DND-41 (cell line): ENCODE measurements around the gene NFE2L1.
A peak's percentile ranks its signal among the peaks of the same experiment; 100 is the strongest.

Experiments
- ATAC-seq: fragments of 200-7000 bp; cut with Tn5 transposase; 3 replicates; pipeline ENCODE4 v1.9.1; 2021; ENCODE audit warnings: low read depth; ENCODE audit not compliant: insufficient read depth
- DNase-seq: peaks from one replicate; pipeline ENCODE4 v3.0.0-alpha.2; 2020
- H2AFZ ChIP-seq: 2 replicates; pipeline ENCODE4 v1.6.0; 2012; ENCODE audit warnings: low read depth, low read length
- H3K27ac ChIP-seq: 2 replicates; pipeline ENCODE4 v1.5.1; 2012; ENCODE audit warnings: low read length, inconsistent platforms
- H3K27me3 ChIP-seq: fragments of 200-600 bp; sonication (generic); 2 replicates; pipeline ENCODE4 v1.6.0; 2012; ENCODE audit warnings: low read length, mild to moderate bottlenecking, inconsistent platforms; ENCODE audit not compliant: insufficient read depth, poor library complexity
- H3K36me3 ChIP-seq: 2 replicates; pipeline ENCODE4 v1.5.1; 2012; ENCODE audit warnings: low read length, inconsistent platforms; ENCODE audit not compliant: insufficient read depth
- H3K4me1 ChIP-seq: 2 replicates; pipeline ENCODE4 v1.5.1; 2012; ENCODE audit warnings: mild to moderate bottlenecking, low read length; ENCODE audit not compliant: insufficient read depth
- H3K4me2 ChIP-seq: 2 replicates; pipeline ENCODE4 v1.6.0; 2012; ENCODE audit warnings: mild to moderate bottlenecking, moderate library complexity, low read length, inconsistent platforms; ENCODE audit not compliant: insufficient read depth
- H3K4me3 ChIP-seq, 2 experiments: fragments of 200-600 bp in 1 of 2; shearing (Covaris generic) in 1 of 2; 2 replicates each; pipeline ENCODE4 v1.5.1; 2012 to 2016; ENCODE audit warnings: inconsistent platforms in 2 of 2, low read length in 2 of 2, mild to moderate bottlenecking in 2 of 2, low read depth in 1 of 2, moderate library complexity in 1 of 2
- H3K79me2 ChIP-seq: 2 replicates; pipeline ENCODE4 v1.6.0; 2012; ENCODE audit warnings: low read length, inconsistent platforms; ENCODE audit not compliant: insufficient read depth
- H3K9ac ChIP-seq: 2 replicates; pipeline ENCODE4 v1.6.0; 2012; ENCODE audit warnings: low read depth, mild to moderate bottlenecking, inconsistent platforms, low read length, moderate library complexity
- H3K9me3 ChIP-seq: 2 replicates; pipeline ENCODE4 v1.5.1; 2012; ENCODE audit warnings: low read length, moderate library complexity, mild to moderate bottlenecking, inconsistent platforms; ENCODE audit not compliant: insufficient read depth, severe bottlenecking
- H4K20me1 ChIP-seq: 2 replicates; pipeline ENCODE4 v1.6.0; 2012; ENCODE audit warnings: low read length; ENCODE audit not compliant: insufficient read depth
- CTCF ChIP-seq: IDR thresholded peaks from 2 replicates; pipeline ENCODE4 v1.5.1; 2012; ENCODE audit warnings: borderline replicate concordance, low read length, moderate library complexity, mild to moderate bottlenecking; ENCODE audit not compliant: poor library complexity, severe bottlenecking; ENCODE audit errors: extremely low read depth
- EZH2 ChIP-seq: IDR thresholded peaks from 3 replicates; pipeline ENCODE4 v1.6.1; 2012; ENCODE audit warnings: borderline replicate concordance, low read depth, mild to moderate bottlenecking, moderate library complexity, low read length, inconsistent platforms; ENCODE audit not compliant: severe bottlenecking

NFE2L1 gene

GRCh38 chr17:48051706-48052486 is 3.7 kb downstream of the NFE2L1 start:
- ATAC-seq (no peak), DNase-seq (no peak)
- Histone ChIP-seq H3K9ac (no peak overlapping the region; the same call in 1 of the 2 replicates), H3K27ac (no peak overlapping the region), H4K20me1 (peaks cover 72% of the 10 kb centered on the region), H3K4me2 (peak overlapping the region; percentile 73), H3K4me1 (peaks cover 70% of the 10 kb centered on the region), H3K36me3 (peaks cover 67% of the 10 kb centered on the region), H3K27me3 (no peaks in the 10 kb centered on the region), H3K79me2 (peaks cover 93% of the 10 kb centered on the region), H3K4me3 (peak overlapping the region in 1 of 2 experiments; percentile 2; a peak in 1 of 4 replicates), H3K9me3 (no peaks in the 10 kb centered on the region), H2AFZ (no peak overlapping the region)
- no peak for TF ChIP-seq CTCF
- no peak for TF ChIP-seq EZH2

- peaks cover 66% of the 10 kb centered on the region for H3K4me1 ChIP-seq
- peaks cover 80% of the 10 kb centered on the region for H3K36me3 ChIP-seq
- DNase-seq (no peak), ATAC-seq (no peak)
- peaks cover 84% of the 10 kb centered on the region for H4K20me1 ChIP-seq
- TF ChIP-seq EZH2, result no peak
- no peak for TF ChIP-seq CTCF
- H3K79me2 ChIP-seq, result peaks cover 93% of the 10 kb centered on the region
- H3K9me3 ChIP-seq, result no peaks in the 10 kb centered on the region
- no peak overlapping the region for H2AFZ ChIP-seq
- H3K4me3 ChIP-seq, result peak overlapping the region in 1 of 2 experiments; percentile 21; a peak in 1 of 4 replicates
- peak overlapping the region; percentile 73; the same call in 1 of the 2 replicates for H3K4me2 ChIP-seq
- 0 out of 2 replicates have a peak overlapping the region, but pooled peaks have one; percentile 12 for H3K9ac ChIP-seq
- H3K27me3 ChIP-seq, result no peaks in the 10 kb centered on the region
- H3K27ac ChIP-seq, result no peak overlapping the region
These were observed 5.0 kb downstream of the NFE2L1 start for GRCh38 chr17:48052956-48053757.

GRCh38 chr17:48053758-48054237 is 5.6 kb downstream of the NFE2L1 start:
- Histone ChIP-seq H4K20me1 (peaks cover 91% of the 10 kb centered on the region), H3K36me3 (peaks cover 86% of the 10 kb centered on the region), H3K79me2 (peaks cover 89% of the 10 kb centered on the region), H3K4me2 (peak overlapping the region; percentile 73; the same call in 1 of the 2 replicates), H3K27me3 (no peaks in the 10 kb centered on the region), H2AFZ (no peak overlapping the region), H3K27ac (no peak overlapping the region), H3K4me1 (peaks cover 66% of the 10 kb centered on the region), H3K9ac (0 out of 2 replicates have a peak overlapping the region, but pooled peaks have one; percentile 12), H3K4me3 (no peak overlapping the region), H3K9me3 (no peaks in the 10 kb centered on the region)
- no peak for TF ChIP-seq CTCF
- TF ChIP-seq EZH2, result no peak
- ATAC-seq (no peak), DNase-seq (no peak)
